Astrocyte (in vitro differentiated cells and primary cell): Measurements from ENCODE around the gene CYSTM1.

Source experiments
- EZH2 ChIP-seq: IDR thresholded peaks from 2 replicates; pipeline ENCODE4 v1.6.1; 2012; ENCODE audit warnings: mild to moderate bottlenecking, low read length, inconsistent platforms; ENCODE audit not compliant: insufficient read depth
- TF ChIP-seq, protein P1 (sequence below): IDR thresholded peaks from 2 replicates; pipeline ENCODE4 v1.5.1; 2011; ENCODE audit warnings: low read depth, mild to moderate bottlenecking, inconsistent platforms, low read length, moderate library complexity; ENCODE audit not compliant: insufficient read depth

DNA sequence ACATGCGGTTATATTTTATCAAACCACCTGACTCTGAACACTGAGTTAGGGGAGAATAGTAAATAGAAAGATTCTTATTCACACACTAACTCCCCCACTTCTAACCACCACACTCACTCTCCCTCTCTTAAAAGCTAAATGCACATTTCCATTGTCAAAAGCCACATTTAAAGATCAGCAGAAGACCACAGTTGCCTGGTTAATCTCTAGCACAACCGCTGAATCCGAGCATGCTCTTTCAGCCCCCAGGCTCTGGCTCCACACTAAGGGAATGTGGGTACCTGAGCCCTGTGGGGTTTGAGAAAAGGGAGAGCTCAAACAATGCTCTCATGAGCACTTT is 92.2 kb downstream of the CYSTM1 start:
- TF ChIP-seq, protein P1, sequence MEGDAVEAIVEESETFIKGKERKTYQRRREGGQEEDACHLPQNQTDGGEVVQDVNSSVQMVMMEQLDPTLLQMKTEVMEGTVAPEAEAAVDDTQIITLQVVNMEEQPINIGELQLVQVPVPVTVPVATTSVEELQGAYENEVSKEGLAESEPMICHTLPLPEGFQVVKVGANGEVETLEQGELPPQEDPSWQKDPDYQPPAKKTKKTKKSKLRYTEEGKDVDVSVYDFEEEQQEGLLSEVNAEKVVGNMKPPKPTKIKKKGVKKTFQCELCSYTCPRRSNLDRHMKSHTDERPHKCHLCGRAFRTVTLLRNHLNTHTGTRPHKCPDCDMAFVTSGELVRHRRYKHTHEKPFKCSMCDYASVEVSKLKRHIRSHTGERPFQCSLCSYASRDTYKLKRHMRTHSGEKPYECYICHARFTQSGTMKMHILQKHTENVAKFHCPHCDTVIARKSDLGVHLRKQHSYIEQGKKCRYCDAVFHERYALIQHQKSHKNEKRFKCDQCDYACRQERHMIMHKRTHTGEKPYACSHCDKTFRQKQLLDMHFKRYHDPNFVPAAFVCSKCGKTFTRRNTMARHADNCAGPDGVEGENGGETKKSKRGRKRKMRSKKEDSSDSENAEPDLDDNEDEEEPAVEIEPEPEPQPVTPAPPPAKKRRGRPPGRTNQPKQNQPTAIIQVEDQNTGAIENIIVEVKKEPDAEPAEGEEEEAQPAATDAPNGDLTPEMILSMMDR: no peak
- no peak for TF ChIP-seq EZH2
